PC-3 (cell line): ENCODE results near the gene PIGU.
"Not testable (repeated sequence)": the region's sequence is repeated elsewhere in the genome, so short reads cannot be mapped to it uniquely, and the experiment has no call there.

ENCODE experiments used
- CTCF ChIP-seq: fragments of 300-600 bp; sonication (generic); conservative IDR thresholded peaks from 2 replicates; pipeline ENCODE4 v1.5.1; 2017; ENCODE audit warnings: antibody characterized with exemption, low read depth, mild to moderate bottlenecking, low read length
- EZH2 ChIP-seq: fragments of 300-600 bp; sonication (generic); IDR thresholded peaks from one replicate; pipeline ENCODE4 v1.6.1; 2017; ENCODE audit warnings: antibody characterized with exemption, mild to moderate bottlenecking, low read length; ENCODE audit not compliant: unreplicated experiment

- not testable (repeated sequence) for TF ChIP-seq EZH2, CTCF
Measured at GRCh38 chr20:34611976-34612375, 64.9 kb downstream of the PIGU start.
